Heart right ventricle (tissue), 16 donors: ENCODE data around the gene DIP2A. TPM values are rescaled to one million over a fixed set of nuclear protein-coding genes. Genes with fewer than 3 reads are reported as not detected.

Experiments
- ATAC-seq, 8 donors: fragments of 200-7000 bp; cut with Tn5 transposase; one replicate each; pipeline ENCODE4 v1.9.1; 2020; ENCODE audit warnings: mild to moderate bottlenecking in 8 of 8, moderate library complexity in 8 of 8, moderate number of reproducible peaks in 1 of 8
- DNase-seq, 2 donors: peaks; one replicate each; pipeline ENCODE4 v3.0.0-alpha.2; 2020
- H3K27ac ChIP-seq, 10 donors: fragments of 200-600 bp; sonication (generic) in 2 of 10; one replicate each; pipeline versions ENCODE4 v1.5.0 to v1.8.0; 2020 to 2022; ENCODE audit warnings: mild to moderate bottlenecking in 3 of 10
- H3K27me3 ChIP-seq, 7 donors: fragments of 200-600 bp; one replicate each; pipeline ENCODE4 v1.8.0; 2021 to 2022; ENCODE audit warnings: mild to moderate bottlenecking in 2 of 7
- H3K36me3 ChIP-seq, 9 donors: fragments of 200-600 bp; sonication (generic) in 1 of 9; one replicate each; pipeline versions ENCODE4 v1.5.0 to v1.8.0; 2020 to 2022; ENCODE audit warnings: mild to moderate bottlenecking in 2 of 9
- H3K4me1 ChIP-seq, 9 donors: fragments of 200-600 bp; sonication (generic) in 1 of 9; one replicate each; pipeline versions ENCODE4 v1.5.0 to v1.8.0; 2020 to 2022; ENCODE audit warnings: mild to moderate bottlenecking in 4 of 9
- H3K4me3 ChIP-seq, 10 donors: fragments of 200-600 bp; sonication (generic) in 2 of 10; one replicate each; pipeline versions ENCODE4 v1.5.0 to v1.8.0; 2020 to 2022; ENCODE audit warnings: mild to moderate bottlenecking in 7 of 10, moderate library complexity in 2 of 10
- H3K9me3 ChIP-seq, 11 donors: fragments of 200-600 bp in 10 of 11; sonication (generic) in 2 of 11; one replicate each; pipeline versions ENCODE4 v1.5.0 to v1.8.0; 2013 to 2022; ENCODE audit warnings: mild to moderate bottlenecking in 2 of 11, control low read depth in 1 of 11, moderate library complexity in 1 of 11
- CTCF ChIP-seq, 9 donors: fragments of 200-600 bp; sonication (generic) in 2 of 9; IDR thresholded peaks; one replicate each; pipeline versions ENCODE4 v1.5.0 to v1.8.0; 2021 to 2022; ENCODE audit warnings: antibody characterized with exemption in 9 of 9, mild to moderate bottlenecking in 5 of 9, moderate library complexity in 1 of 9
- WGBS, 2 donors: extraction: QIAGEN DNeasy Blood & Tissue Kit; methylation state at CpG; one replicate each; pipeline ENCODE4 v1.1.7; 2013; ENCODE audit warnings: inconsistent platforms in 1 of 2; 5-methylcytosine and 5-hydroxymethylcytosine counted together
- intact Hi-C, 10 donors: fragments of 100-400 bp; cut with DNase I; formaldehyde crosslinking; loops; one replicate each; pipeline versions ENCODE4 v1.11.1 to v1.14.2; 2022
- polyA plus RNA-seq, 2 donors: library from polyadenylated mRNA; stranded (reverse); fragments of 200-250 nt; gene quantifications; one replicate each; pipeline ENCODE4 v1.2.3, GENCODE V29; 2013
- total RNA-seq, 10 donors: library from RNA; stranded (reverse); fragmentation: NEBNext Ultra II Directional in 3 of 10; extraction: Animal tissue kit (Norgen Biotek cat#: 25700) in 3 of 10; gene quantifications; one replicate each; pipeline versions ENCODE4 v1.2.1 to v1.2.4, GENCODE V29; 2021 to 2023
- donor health status: Arrhythmogenic right ventricular cardiomyopathy.
- donor health status: ischemic (EF 13 %, LVEDD 7.1; RV severe dilation, severe dysfunction).
- donor health status: healthy with polysubstance abuse.
- donor health status: DM: no; HTN: yes; CAD: no.
- donor health status: DM: no; HTN: no; CAD: no.
- donor health status: ischemic (EF 25% LVEDD 6.9; RV normal size, moderate dysfunction).
- donor health status: ischemic (EF 25% LVEDD 5.7; RV mildly dilated, moderate dysfunction).
- donor health status: healthy.
- donor health status: DM: yes; HTN: yes; CAD: no.
- donor health status: Ischemic cardiomyopathy.
- donor health status: ischemic (EF 35%, LVEDD 5.7; RV mildly dilated, moderate dysfunction).
- donor health status: nonischemic (EF 11% LVEDD 7.7; RV severe dilation, severe dysfunction).
- donor health status: DM: yes; HTN: yes; CAD: no.
- donor health status: PGD.
- donor health status: ischemic (EF 29% LVEDD 5.4; RV normal size, mild dysfunction).
- donor health status: nonischemic (EF 23%, LVEDD 6.1; RV moderate dilation, normal function).

Gene DIP2A
- total and polyA plus RNA-seq, 12 donors = 9.4 to 45.2 (median 22.9) TPM

- intact Hi-C loops = no loop called here
- Histone ChIP-seq H3K4me3 (no peak overlapping the region), H3K36me3 (peaks cover 0 to 99% (median 64%) of the 10 kb centered on the region in 9 donors), H3K27ac (no peak overlapping the region), H3K27me3 (no peaks in the 10 kb centered on the region), H3K4me1 (peaks cover 0 to 9% (median 0%) of the 10 kb centered on the region in 9 donors), H3K9me3 (no peaks in the 10 kb centered on the region)
- 90 to 97% methylated on average over 5 of the region's 5 CpGs for WGBS, 2 donors
- DNase-seq (no peak), ATAC-seq (peak in 1 of 8 donors; percentile 13)
- TF ChIP-seq CTCF (IDR thresholded peaks at IDR 0.05) = no peak
Observed at GRCh38 chr21:46545363-46545762, 86.7 kb downstream of the DIP2A start.

- Histone ChIP-seq H3K4me3 (no peak overlapping the region), H3K27ac (no peak overlapping the region), H3K4me1 (peaks cover 0 to 15% (median 0%) of the 10 kb centered on the region in 9 donors), H3K9me3 (no peaks in the 10 kb centered on the region), H3K36me3 (peaks cover 0 to 100% (median 70%) of the 10 kb centered on the region in 9 donors), H3K27me3 (no peaks in the 10 kb centered on the region)
- ATAC-seq = peak in 1 of 8 donors; percentile 20
- WGBS, 2 donors = 87 to 90% methylated on average over 8 of the region's 8 CpGs
- no peak for TF ChIP-seq CTCF (IDR thresholded peaks at IDR 0.05)
- intact Hi-C loops = no loop called here
- DNase-seq = no peak
Observed at GRCh38 chr21:46545911-46546310, 87.2 kb downstream of the DIP2A start.

- H3K27me3 ChIP-seq = no peaks in the 10 kb centered on the region
- no peak overlapping the region for H3K27ac ChIP-seq
- no peaks in the 10 kb centered on the region for H3K9me3 ChIP-seq
- TF ChIP-seq CTCF (IDR thresholded peaks at IDR 0.05) = no peak
- 96 to 97% methylated on average over 15 of the region's 15 CpGs for WGBS, 2 donors
- intact Hi-C loops = no loop called here
- peaks cover 0 to 16% (median 0%) of the 10 kb centered on the region in 9 donors for H3K4me1 ChIP-seq
- ATAC-seq = no peak
- peaks cover 0 to 100% (median 68%) of the 10 kb centered on the region in 9 donors for H3K36me3 ChIP-seq
- no peak for DNase-seq
- H3K4me3 ChIP-seq = no peak overlapping the region
Observed at GRCh38 chr21:46546799-46547198, 88.1 kb downstream of the DIP2A start.

GRCh38 chr21:46549650-46550049 lies 91.0 kb downstream of the DIP2A start:
- no peak for DNase-seq
- H3K36me3 ChIP-seq = peaks cover 0 to 100% (median 66%) of the 10 kb centered on the region in 9 donors

More at GRCh38 chr21:46549650-46550049, 91.0 kb downstream of the DIP2A start:
- 95 to 96% methylated on average over 18 of the region's 18 CpGs for WGBS, 2 donors
- ATAC-seq = no peak
- no peaks in the 10 kb centered on the region for H3K27me3 ChIP-seq
- H3K9me3 ChIP-seq = no peaks in the 10 kb centered on the region
- peaks cover 0 to 33% (median 0%) of the 10 kb centered on the region in 9 donors for H3K4me1 ChIP-seq
- no peak for TF ChIP-seq CTCF (IDR thresholded peaks at IDR 0.05)
- no peak overlapping the region for H3K4me3 ChIP-seq
- intact Hi-C loops = no loop called here
- peak overlapping the region in 1 of 10 donors; percentile 89 for H3K27ac ChIP-seq
